ENCODE results near the gene WNT7A. TPM values are rescaled to one million over a fixed set of nuclear protein-coding genes. Genes with fewer than 3 reads are reported as not detected.

Gene WNT7A
- total RNA-seq, 1 donor from 2014 or later, result not detected

DNA sequence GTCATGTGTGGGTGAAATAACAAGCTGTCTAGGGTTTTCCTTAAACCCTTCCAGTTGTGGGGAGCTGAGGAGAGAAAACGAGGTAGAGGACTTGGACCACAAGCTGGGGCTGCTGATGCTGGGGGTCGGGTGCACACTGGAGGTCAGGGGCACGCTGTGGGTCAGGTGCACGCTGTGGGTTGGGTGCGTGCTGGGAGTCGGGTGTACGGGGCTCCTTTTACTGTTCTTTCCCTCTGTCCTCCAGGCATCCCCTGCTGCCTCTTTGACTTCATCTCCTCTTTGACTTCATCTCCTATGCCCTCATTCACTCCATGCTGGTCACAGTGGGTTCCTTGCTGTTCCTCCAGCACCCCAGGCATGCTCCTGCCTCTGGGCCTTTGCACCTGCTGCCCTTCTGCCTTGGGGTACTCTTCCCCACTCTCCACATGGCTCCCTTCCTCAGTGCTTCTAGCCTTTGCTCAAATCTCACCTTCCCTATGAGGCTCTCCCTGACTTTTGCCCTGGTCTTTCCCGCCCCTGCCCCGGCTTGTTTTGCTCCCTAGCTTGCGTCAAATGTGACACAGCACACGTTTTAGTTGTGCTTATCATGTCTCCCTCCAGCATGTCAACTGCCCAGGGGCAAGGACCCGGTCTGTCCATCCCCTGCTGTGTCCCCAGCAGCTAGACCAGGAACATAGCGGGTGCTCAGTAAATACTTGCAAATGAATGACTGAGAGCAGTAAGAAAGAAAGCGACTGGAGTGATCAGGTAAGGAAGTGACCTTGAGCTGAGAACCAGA lies 45.4 kb downstream of the WNT7A start:
- Mint-ChIP-seq H3K27ac (ENCODE audit: unreplicated experiment) (no peak overlapping the region), H3K36me3 (ENCODE audit: unreplicated experiment) (no peaks in the 10 kb centered on the region), H3K27me3 (ENCODE audit: unreplicated experiment) (peaks cover 5% of the 10 kb centered on the region), H3K9me3 (ENCODE audit: unreplicated experiment) (no peaks in the 10 kb centered on the region), H3K4me1 (ENCODE audit: unreplicated experiment) (no peaks in the 10 kb centered on the region), H3K4me3 (ENCODE audit: unreplicated experiment) (no peak overlapping the region)
- DNase-seq (ENCODE audit: extremely low spot score, unreplicated experiment), result no peak
- TF ChIP-seq, protein P1, sequence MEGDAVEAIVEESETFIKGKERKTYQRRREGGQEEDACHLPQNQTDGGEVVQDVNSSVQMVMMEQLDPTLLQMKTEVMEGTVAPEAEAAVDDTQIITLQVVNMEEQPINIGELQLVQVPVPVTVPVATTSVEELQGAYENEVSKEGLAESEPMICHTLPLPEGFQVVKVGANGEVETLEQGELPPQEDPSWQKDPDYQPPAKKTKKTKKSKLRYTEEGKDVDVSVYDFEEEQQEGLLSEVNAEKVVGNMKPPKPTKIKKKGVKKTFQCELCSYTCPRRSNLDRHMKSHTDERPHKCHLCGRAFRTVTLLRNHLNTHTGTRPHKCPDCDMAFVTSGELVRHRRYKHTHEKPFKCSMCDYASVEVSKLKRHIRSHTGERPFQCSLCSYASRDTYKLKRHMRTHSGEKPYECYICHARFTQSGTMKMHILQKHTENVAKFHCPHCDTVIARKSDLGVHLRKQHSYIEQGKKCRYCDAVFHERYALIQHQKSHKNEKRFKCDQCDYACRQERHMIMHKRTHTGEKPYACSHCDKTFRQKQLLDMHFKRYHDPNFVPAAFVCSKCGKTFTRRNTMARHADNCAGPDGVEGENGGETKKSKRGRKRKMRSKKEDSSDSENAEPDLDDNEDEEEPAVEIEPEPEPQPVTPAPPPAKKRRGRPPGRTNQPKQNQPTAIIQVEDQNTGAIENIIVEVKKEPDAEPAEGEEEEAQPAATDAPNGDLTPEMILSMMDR (IDR thresholded peaks at IDR 0.05), result no peak

DNA sequence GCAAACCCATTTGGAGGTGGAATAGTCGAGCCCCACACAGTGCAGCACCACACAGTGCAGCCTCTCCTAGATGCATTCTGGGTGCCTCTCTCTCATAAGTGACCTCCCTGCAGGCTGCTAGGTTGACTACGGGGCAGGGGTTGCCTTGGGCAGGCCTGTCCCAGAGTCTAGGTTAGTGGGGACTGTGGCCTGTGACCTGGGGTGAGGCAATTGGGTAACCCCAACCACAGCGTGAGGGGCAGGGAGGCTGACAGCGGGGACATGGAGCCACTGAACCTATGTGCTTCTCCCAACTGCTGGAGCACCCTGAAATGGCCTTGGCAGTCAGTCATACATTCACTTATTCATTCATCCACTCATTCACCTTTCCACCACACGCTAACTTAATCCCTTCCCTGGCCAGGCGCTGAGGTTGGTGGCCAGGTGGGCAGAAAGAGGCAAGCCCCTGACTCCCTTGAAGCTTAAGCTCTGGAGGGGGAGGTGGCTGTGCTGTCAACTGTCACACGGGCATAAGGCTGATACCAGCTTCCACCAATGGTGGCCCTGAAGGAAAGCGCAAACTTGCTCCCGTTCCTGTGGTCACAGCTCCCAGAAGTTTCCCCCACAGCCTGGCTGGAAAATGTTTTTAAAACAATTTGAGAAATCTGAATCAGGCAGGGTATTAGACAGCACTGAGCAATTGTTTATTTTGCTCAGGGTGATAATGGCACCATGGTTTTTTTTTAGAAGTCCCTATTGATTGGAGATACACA lies 46.2 kb downstream of the WNT7A start:
- peaks cover 5% of the 10 kb centered on the region for H3K27me3 Mint-ChIP-seq (ENCODE audit: unreplicated experiment)
- TF ChIP-seq, protein P1 (IDR thresholded peaks at IDR 0.05), result no peak
- no peak overlapping the region for H3K4me3 Mint-ChIP-seq (ENCODE audit: unreplicated experiment)
- no peaks in the 10 kb centered on the region for H3K9me3 Mint-ChIP-seq (ENCODE audit: unreplicated experiment)
- no peaks in the 10 kb centered on the region for H3K4me1 Mint-ChIP-seq (ENCODE audit: unreplicated experiment)
- H3K36me3 Mint-ChIP-seq (ENCODE audit: unreplicated experiment), result no peaks in the 10 kb centered on the region
- no peak for DNase-seq (ENCODE audit: extremely low spot score, unreplicated experiment)
- no peak overlapping the region for H3K27ac Mint-ChIP-seq (ENCODE audit: unreplicated experiment)

DNA sequence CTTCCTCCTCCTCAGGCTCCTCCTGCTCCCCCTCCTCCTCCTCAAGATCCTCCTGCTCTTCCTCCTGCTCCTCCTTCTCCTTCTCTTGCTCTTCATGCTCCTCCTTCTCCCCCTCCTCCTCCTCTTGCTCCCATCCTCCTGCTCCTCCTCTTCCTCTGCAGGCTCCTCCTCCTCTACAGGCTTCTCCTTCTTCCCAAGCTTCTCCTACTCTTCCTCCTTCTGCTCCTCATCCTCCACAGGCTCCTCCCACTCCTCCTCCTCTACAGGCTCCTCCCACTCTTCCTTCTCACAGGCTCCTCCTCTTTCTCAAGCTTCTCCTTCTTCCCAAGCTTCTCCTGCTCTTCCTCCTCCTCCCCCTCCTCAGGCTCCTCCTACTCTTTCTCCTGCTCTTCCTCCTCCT lies 47.7 kb downstream of the WNT7A start:
- DNase-seq (ENCODE audit: extremely low spot score, unreplicated experiment), result no peak
- no peak overlapping the region for H3K27ac Mint-ChIP-seq (ENCODE audit: unreplicated experiment)
- H3K4me1 Mint-ChIP-seq (ENCODE audit: unreplicated experiment), result no peaks in the 10 kb centered on the region
- H3K36me3 Mint-ChIP-seq (ENCODE audit: unreplicated experiment), result no peaks in the 10 kb centered on the region
- no peaks in the 10 kb centered on the region for H3K9me3 Mint-ChIP-seq (ENCODE audit: unreplicated experiment)
- TF ChIP-seq, protein P1 (IDR thresholded peaks at IDR 0.05), result no peak
- H3K27me3 Mint-ChIP-seq (ENCODE audit: unreplicated experiment), result peaks cover 5% of the 10 kb centered on the region
- no peak overlapping the region for H3K4me3 Mint-ChIP-seq (ENCODE audit: unreplicated experiment)

DNA sequence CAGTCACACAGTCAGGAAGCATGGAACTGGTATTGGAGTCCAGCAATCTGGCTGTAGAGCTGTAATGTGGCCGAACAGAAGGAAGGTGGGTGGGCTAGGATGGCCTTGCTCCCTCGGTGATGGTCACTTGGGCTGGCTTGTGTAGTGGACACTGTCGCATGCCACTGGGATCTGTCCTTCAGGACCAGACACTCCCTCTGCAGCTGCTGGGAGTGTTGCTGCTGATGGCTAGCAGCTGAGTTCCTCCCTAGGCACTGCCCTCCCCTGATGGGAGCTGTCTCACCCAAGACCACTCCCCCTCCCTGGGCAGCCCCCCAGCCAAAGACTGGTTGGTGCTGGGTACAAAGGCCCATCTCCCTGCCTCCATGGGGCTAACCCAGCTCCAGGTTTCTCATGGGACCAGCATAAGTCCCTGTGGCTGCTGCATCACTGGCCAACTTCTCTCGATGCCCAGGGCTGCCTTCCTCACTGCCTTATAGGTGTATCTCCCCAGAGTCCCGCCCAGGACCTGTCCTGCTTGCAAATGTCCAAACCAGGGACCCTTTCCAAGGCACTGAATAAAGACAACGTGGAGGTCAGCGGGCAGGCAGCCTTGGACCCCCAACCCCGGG lies 48.4 kb downstream of the WNT7A start:
- no peak for DNase-seq (ENCODE audit: extremely low spot score, unreplicated experiment)
- no peaks in the 10 kb centered on the region for H3K4me1 Mint-ChIP-seq (ENCODE audit: unreplicated experiment)
- no peak overlapping the region for H3K27ac Mint-ChIP-seq (ENCODE audit: unreplicated experiment)
- H3K9me3 Mint-ChIP-seq (ENCODE audit: unreplicated experiment), result no peaks in the 10 kb centered on the region
- H3K4me3 Mint-ChIP-seq (ENCODE audit: unreplicated experiment), result no peak overlapping the region
- TF ChIP-seq, protein P1 (IDR thresholded peaks at IDR 0.05), result no peak
- H3K36me3 Mint-ChIP-seq (ENCODE audit: unreplicated experiment), result no peaks in the 10 kb centered on the region
- peaks cover 5% of the 10 kb centered on the region for H3K27me3 Mint-ChIP-seq (ENCODE audit: unreplicated experiment)

DNA sequence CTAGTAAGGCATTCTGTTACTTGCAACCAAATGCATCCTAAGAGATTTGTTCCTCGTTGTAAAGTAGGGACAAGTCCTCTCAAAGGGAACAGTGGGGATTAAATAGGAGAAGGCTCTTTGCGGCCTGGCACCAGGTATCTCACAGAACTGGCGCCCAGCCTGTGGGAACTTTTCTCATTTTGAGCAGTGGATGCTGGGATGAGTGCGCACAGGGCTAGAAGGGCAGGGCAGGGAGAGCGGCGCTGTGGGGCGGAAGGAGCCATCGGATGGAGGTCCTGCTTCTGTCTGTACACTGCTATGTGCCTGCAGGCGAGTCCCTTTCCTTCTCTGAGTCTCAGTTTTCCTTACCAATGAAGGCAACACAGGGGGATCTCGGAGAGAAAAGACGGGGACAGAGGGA lies 50.6 kb downstream of the WNT7A start:
- Mint-ChIP-seq H3K27me3 (ENCODE audit: unreplicated experiment) (no peaks in the 10 kb centered on the region), H3K9me3 (ENCODE audit: unreplicated experiment) (no peaks in the 10 kb centered on the region), H3K27ac (ENCODE audit: unreplicated experiment) (no peak overlapping the region), H3K4me3 (ENCODE audit: unreplicated experiment) (no peak overlapping the region), H3K36me3 (ENCODE audit: unreplicated experiment) (no peaks in the 10 kb centered on the region), H3K4me1 (ENCODE audit: unreplicated experiment) (no peaks in the 10 kb centered on the region)
- TF ChIP-seq, protein P1 (IDR thresholded peaks at IDR 0.05), result no peak
- no peak for DNase-seq (ENCODE audit: extremely low spot score, unreplicated experiment)
